Stimulated activated CD4-positive, alpha-beta T cell treated with anti-CD3 and anti-CD28 coated beads, Interleukin-15, amount 100 ng/mL, for 1 hour (primary cell): Measurements from ENCODE around the gene LRTM2.
"Not testable (repeated sequence)": the region's sequence is repeated elsewhere in the genome, so short reads cannot be mapped to it uniquely, and the experiment has no call there.

Experiments used
- DNase-seq, 2 donors: peaks; one replicate each; pipeline ENCODE4 v3.0.0-alpha.2; 2020; ENCODE audit warnings: low read depth in 1 of 2, low spot score in 1 of 2

Gene LRTM2

GRCh38 chr12:1811281-1811947, 9.0 kb upstream of the LRTM2 start:
- no peak for DNase-seq

- no peak for DNase-seq
Measured at GRCh38 chr12:1811948-1812291, 8.4 kb upstream of the LRTM2 start.

GRCh38 chr12:1812650-1813302, 7.6 kb upstream of the LRTM2 start:
- no peak for DNase-seq

- no peak for DNase-seq
Measured at GRCh38 chr12:1814266-1814665, 6.1 kb upstream of the LRTM2 start.

- DNase-seq, result no peak
Measured at GRCh38 chr12:1815108-1815507, 5.3 kb upstream of the LRTM2 start.

GRCh38 chr12:1815814-1816729, 4.3 kb upstream of the LRTM2 start:
- no peak for DNase-seq

GRCh38 chr12:1816730-1817348, 3.5 kb upstream of the LRTM2 start:
- DNase-seq, result no peak

GRCh38 chr12:1817928-1818327, 2.4 kb upstream of the LRTM2 start:
- DNase-seq, result not testable (repeated sequence)

GRCh38 chr12:1819050-1819449, 1.3 kb upstream of the LRTM2 start:
- no peak for DNase-seq

GRCh38 chr12:1819571-1819970, 794 bp upstream of the LRTM2 start:
- no peak for DNase-seq

- DNase-seq, result no peak
Measured at GRCh38 chr12:1820896-1821291, 529 bp downstream of the LRTM2 start.

GRCh38 chr12:1821805-1822204, 1.4 kb downstream of the LRTM2 start:
- no peak for DNase-seq

GRCh38 chr12:1822699-1823098, 2.3 kb downstream of the LRTM2 start:
- DNase-seq, result no peak

GRCh38 chr12:1823237-1823636, 2.9 kb downstream of the LRTM2 start:
- no peak for DNase-seq

GRCh38 chr12:1825382-1826102, 5.2 kb downstream of the LRTM2 start:
- DNase-seq, result no peak

- no peak for DNase-seq
Measured at GRCh38 chr12:1826401-1826800, 6.0 kb downstream of the LRTM2 start.

GRCh38 chr12:1826867-1827705, 6.7 kb downstream of the LRTM2 start:
- DNase-seq, result no peak

GRCh38 chr12:1827826-1828805, 7.8 kb downstream of the LRTM2 start:
- no peak for DNase-seq

GRCh38 chr12:1828856-1829255, 8.5 kb downstream of the LRTM2 start:
- no peak for DNase-seq
